GM18907 (cell line): ENCODE data around the gene RNASE12.

Experiments
- ATAC-seq: cut with Tn5 transposase; IDR thresholded peaks from one replicate; pipeline ENCODE4 v1.9.1; 2021; ENCODE audit warnings: mild to moderate bottlenecking, moderate library complexity; ENCODE audit not compliant: unreplicated experiment

RNASE12 gene

DNA sequence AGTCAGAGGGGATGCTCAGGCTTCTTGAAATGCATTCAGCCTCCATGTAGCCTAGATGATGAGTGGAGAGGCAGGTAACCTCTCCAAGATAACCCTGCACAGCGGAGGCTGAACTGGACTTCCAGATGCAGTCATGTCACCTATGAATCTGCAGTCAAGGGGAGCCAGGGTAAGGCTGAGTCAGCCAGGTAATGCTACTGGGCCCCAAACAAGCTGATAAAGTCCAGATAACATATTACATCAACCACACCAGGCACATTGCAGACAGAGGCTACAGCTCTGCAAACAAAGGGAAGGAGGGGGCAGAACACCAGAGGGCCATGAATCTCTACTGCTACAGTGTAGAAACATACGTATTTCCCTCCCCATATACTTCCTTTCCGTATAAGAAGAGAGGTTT is 44.3 kb downstream of the RNASE12 start:
- no peak for ATAC-seq
